Limb (tissue), 2 donors: ENCODE results near the gene TMEM50A.
"Not testable (repeated sequence)": the region's sequence is repeated elsewhere in the genome, so short reads cannot be mapped to it uniquely, and the experiment has no call there.

Source experiments
- DNase-seq, 2 donors: peaks; one replicate each; pipeline ENCODE4 v3.0.0-alpha.2; 2016; ENCODE audit errors: extremely low spot score in 2 of 2

TMEM50A gene

DNA sequence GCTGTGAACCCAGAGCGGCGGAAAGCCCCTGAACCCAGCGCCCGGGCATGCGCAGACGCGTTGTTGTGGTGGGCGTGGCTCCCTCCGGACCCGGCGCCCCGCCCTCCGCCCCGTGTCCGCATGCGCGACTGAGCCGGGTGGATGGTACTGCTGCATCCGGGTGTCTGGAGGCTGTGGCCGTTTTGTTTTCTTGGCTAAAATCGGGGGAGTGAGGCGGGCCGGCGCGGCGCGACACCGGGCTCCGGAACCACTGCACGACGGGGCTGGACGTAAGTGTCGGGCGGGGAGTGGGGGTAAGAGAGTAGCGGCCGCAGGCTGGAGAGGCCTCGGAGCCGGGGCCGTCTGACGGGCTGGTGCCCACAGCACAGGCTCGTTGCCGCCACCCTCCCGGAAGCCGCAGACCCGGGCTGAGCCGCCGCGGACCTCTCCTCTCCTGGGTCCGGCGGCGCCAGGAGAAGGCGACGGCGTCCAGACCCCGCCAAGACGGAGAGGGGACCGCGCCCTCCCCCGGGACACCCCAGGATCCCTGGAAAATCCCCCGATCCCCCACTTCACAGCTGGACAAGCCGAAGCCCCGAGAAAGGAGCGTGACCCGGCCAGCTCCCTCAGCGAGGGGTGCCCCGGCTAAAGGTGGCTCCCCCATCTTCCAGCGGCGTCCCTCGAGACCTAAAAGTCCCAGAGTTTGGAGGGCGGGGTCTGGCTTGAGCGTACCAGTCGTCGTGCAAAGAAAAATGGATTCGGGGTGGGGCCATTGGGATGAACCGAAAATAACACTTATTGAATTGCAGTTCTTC lies at the start of gene TMEM50A:
TSS of gene TMEM50A (plus strand) at position 147 of the 794 bp plus-strand sequence. CDS start 2,153 bp downstream, outside the sequence.
- peak; percentile 82 to 93 for DNase-seq

DNA sequence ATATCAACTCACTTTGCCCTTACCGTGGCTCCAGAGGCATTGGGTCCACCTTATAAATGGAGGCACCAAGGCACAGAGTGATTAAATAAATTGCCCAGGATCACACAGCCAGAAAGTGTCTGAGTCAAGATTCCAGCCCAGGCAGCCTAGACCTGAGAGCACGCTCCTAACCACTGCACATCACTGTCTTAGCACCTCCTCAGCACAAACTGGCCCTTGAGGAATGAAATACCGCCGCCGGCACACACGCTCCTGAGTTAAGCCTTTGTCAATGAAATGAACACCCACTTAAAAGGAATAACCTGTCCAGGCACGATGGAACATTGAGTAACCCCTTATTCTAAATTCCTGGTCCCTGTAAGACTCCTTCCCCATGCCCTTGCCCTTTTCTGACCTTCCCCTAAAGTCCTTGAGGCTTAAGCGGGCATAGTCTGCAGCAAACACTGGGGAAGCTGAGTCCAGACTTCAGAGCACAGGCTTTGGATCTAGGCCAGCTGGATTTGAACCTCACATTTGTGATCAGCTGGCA lies 49.5 kb upstream of the TMEM50A start:
- not testable (repeated sequence) for DNase-seq

DNA sequence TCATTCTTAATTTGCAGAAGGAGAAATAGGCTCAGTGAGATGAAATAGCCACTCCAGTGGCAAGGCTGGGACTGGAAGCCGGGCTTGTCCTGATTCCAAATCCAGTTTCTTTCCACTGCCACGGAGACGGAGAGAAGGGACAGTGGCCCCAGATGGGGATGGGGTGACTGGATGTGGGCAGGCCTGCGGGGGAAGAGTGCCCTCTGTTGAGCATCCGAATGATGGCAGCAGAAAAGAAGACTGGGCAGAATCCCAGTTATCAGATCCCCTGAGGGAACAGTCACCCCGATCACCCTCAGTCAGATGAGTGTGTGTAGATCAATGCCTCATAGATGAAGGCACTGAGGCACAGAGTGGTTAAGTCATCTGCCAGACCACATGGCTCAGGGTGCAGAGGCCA lies 48.1 kb upstream of the TMEM50A start:
- not testable (repeated sequence) for DNase-seq

DNA sequence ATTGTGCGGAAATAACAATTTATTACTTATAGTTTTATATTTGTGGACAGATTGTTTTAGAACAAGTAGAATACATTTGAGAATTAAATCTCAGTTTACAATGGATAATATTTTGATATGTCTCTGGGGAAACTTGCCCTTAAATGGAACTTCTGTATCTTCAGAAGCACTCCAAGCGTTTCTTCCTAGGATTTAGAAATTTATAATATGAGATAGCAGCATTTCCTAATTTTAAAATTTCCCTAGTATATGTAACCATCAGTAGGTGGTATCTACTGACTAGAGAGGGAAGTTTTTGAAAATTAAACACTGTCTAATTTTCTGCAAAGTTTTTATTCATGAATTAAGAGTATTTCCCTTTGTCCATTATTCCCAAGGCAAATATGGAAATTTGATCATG lies 44.7 kb upstream of the TMEM50A start:
- DNase-seq, result not testable (repeated sequence)

DNA sequence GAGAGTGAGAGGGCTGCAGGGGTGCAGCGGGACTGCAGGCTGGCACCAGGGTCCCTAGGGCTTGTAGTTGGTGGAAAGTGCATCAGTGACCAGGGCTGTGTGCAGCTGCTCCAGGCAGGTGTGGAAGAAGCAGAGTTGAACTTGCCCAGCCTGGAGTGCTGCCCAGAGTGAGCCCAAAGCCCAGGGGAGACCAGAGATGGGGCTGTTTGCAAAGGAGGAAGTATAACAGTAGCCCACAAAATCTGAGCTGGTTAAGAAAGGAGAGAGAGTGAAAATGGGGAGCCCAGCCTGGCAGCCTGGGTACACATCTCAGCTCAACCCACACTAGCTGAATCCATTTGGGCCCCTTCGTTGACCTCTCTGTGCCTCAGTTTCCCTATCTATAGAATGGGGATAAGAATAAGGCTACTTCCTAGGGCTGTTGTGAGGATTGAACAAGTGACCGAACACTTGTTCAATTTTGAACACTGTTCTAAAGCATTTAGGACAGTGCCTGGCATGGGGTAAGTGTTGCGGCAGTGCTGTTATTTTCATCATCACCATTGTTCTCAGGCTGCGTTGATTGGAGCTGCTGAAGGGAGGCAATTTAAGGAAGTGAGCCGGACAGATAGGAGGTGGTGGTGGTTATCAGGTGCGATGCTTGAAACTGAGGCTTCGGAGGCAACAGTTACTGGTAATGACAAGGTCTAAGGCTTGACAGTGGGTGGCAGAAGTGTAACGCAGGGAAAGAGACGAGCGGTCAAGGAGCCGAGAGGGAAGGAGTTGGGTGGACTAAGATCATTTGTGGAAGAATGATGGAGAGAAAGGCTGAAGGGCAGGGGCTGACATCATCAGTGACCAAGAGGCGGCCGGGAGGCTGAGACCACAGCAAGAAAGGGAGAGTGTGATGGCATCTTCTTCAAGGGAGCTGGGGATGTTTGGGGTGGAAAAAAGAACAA lies 43.0 kb upstream of the TMEM50A start:
- not testable (repeated sequence) for DNase-seq

DNA sequence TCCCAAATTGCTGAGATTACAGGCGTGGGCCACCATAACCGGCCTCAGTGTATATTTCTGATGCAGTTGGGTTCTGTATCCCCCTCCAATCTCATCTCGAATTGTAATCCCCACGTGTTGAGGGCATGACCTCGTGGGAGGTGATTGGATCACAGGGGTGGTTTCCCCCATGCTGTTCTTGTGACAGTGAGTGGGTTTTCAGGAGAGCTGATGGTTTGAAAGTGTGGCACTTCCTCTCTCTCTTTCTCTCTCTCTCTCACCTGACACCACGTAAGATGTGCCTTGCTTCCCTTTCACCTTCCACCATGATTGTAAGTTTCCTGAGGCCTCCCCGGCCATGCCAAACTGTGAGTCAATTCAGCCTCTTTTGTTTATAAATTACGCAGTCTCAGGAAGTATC lies 41.6 kb upstream of the TMEM50A start:
- not testable (repeated sequence) for DNase-seq

DNA sequence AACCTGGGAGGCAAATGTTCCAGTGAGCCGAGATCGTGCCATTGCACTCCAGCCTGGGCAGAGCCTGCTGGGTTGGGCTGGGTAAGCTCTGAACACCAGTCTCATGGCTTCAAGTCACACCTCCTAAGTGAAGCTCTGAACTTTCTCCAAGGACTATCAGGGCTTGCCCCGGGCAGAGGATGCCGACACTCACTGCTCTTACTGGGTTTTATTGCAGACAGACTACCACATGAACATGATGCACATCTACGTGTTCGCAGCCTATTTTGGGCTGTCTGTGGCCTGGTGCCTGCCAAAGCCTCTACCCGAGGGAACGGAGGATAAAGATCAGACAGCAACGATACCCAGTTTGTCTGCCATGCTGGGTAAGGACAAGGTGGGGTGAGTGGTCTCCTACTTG lies 37.4 kb upstream of the TMEM50A start:
- DNase-seq, result not testable (repeated sequence)

DNA sequence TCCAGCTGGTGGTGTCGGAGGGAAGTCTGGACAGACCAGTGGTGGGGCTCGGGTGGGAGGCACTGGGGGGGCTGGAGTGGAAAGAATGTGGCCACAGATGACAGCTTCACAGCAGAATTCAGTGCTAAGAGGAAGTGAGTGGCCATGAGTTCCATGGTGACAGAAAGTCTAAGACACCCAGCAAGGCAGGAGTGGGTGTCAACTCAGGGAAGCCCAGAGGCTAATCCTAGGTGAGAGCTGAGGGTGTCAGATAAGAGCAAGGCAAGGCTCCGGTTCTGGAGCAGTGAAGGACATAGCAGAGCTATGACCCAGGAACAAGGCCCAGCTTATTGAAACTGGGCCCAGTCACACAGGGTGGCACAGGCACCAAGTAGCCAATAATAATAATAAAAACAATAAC lies 35.8 kb upstream of the TMEM50A start:
- DNase-seq, result not testable (repeated sequence)

DNA sequence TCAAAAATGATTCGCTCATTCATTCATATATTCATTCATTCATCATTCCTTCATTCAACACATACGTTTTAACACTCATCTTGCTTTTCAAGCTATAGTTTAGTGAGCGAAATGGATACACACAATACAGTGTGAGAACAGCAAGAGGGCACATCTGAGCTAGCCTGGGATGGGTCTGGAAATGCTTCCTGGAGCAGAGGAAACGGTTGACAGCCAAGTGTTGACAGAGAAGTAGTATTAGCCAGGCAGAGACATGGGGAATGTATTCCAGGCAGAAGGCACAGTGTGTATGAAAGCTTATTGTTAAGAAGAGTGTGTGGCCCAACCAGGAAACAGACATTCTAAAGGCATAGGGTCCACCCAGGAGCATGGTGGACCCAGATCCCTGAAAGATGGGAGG lies 33.2 kb upstream of the TMEM50A start:
- not testable (repeated sequence) for DNase-seq

DNA sequence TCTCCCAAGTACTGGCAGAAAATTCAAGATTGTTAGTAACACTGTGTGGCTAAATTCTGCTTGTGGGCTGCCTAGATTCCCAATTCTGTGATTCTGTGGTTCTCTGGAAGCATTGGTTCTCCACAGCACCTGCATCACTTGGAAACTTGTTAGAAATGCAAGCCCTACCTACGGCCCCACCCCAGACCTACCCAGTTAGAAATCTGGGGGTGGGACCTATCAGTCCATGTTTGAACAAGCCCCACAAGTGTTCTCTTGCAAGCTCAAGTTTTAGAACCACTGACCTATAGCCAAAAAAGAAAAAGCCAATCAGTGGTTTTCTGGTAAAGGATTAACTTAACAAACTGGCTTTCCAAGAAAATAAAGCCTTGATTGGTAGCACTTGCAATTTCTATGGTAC lies 30.0 kb upstream of the TMEM50A start:
- not testable (repeated sequence) for DNase-seq

DNA sequence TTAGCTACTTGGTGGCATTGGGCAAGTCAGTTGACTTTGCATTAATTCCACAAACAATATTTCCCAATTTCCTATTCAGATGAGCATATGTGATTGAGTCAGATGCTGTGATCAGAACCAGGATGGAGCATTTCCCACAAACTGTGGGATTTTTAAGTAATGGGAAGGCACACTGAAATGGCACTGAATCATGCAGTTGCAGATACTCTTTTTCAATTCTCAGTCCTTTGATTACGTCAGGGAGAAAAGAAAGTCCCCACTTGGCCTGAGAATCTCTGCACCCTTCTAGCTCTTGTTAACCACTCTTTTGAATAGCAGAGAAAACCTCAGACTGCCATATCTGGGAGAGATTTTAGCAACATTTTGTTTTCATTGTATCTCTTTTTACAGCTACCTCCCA lies 29.0 kb upstream of the TMEM50A start:
- DNase-seq, result not testable (repeated sequence)

DNA sequence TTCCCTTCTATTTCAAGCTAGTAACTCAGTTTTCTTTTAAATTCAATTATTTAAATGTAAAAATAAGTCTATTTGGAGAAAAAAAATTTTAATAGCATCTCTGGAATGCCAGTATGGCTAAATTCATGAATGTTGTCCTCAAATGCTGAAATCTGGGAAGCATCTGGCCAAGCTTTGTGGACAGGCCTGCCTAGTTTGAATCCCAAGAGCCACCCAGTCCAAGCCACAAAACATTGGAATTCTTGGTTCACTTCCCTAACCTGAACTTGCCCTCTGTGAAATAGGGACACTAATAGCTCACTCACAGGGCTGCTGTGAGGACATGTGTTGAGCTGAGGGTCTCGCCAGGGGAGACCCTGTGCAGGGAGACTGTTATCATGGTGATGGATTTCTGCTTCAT lies 28.6 kb upstream of the TMEM50A start:
- DNase-seq, result not testable (repeated sequence)

DNA sequence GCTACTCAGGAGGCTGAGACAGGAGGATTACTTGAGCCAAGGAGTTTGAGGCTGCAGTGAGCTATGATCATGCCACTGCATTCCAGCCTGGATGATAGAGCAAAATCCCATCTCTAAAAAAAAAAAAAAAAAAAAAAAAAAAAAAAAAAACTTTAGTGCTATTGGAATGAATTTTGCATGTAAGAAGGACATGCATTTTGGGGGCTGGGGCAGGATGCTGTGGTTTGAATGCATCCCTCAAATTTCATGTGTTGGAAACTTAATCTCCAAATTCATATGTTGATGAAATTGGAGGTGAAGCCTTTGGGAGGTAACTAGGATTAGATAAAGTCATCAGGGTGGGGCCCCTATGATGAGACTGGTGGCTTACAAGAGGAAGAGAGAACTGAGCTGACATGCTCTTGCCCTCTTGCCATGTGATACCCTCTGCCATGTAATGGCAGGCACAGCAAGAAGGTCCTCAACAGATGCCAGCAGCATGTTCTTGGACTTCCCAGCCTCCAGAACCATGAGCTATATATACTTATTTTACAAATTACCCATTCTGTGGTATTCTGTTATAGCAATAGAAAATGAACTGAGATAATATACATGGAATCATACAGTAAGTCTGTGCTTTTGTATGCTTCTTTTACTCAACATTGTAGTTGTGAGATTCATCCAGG lies 25.2 kb upstream of the TMEM50A start:
- not testable (repeated sequence) for DNase-seq

DNA sequence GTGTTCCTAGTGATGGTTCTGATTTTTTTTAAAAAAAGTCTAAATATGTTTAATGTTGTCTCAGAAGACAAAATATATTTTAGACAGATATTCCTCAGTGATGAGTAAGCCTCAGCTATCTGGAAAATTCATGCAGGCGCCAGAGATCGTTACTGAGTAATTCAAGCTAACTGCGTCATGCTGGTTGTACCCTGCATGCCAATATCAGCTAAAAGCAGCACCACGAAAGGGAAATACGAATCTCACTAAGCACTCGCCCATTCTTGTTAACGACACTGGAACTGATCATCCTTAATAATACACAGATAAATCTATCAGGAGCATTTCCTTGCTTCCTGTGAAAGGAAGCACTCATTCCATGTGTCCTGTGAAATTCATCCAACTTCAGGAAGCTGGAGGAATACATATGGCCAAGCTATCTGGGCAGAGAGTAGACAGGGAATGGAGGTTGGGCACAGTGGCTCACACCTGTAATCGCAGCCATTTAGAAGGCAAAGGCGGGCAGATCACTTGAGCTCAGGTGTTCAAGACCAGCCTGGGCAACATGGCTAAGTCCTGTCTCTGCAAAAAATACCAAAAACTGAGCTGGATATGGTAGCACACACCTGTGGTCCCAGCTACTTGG lies 17.7 kb upstream of the TMEM50A start:
- DNase-seq, result not testable (repeated sequence)

DNA sequence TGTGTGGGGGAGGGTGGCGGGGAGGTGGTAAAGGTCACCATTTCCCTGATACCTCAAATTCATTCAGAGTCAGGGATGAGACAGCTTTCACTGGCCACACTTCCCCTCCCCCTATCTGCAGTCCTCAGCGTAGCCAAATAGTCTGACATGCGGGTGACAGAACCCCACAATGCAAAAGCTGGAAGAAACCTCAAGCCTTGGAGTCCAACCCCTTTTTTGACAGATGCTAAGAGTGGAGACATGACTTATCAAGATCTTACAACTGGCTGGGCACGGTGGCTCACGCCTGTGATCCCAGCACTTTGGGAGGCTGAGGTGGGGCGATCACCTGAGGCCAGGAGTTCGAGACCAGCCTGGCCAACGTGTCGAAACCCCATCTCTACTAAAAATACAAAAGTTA lies 16.0 kb upstream of the TMEM50A start:
- not testable (repeated sequence) for DNase-seq

DNA sequence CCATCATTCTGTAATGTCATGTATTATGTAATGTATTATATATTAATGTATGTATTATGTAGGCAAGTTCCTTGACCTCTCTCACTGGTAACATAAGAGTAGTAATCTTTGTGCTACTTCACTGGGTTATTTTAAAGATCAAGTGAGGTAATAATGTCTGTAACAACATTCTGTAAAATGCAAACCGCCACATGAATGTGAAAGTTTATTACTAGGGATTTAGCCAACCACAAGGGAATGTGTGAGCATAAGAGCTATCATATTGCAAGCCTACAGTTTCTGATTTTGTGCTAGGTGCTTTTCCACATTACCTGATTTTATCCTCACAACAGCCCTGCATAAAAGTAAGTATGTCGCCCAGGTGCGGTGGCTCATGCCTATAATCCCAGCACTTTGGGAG lies 13.7 kb upstream of the TMEM50A start:
- DNase-seq, result not testable (repeated sequence)

DNA sequence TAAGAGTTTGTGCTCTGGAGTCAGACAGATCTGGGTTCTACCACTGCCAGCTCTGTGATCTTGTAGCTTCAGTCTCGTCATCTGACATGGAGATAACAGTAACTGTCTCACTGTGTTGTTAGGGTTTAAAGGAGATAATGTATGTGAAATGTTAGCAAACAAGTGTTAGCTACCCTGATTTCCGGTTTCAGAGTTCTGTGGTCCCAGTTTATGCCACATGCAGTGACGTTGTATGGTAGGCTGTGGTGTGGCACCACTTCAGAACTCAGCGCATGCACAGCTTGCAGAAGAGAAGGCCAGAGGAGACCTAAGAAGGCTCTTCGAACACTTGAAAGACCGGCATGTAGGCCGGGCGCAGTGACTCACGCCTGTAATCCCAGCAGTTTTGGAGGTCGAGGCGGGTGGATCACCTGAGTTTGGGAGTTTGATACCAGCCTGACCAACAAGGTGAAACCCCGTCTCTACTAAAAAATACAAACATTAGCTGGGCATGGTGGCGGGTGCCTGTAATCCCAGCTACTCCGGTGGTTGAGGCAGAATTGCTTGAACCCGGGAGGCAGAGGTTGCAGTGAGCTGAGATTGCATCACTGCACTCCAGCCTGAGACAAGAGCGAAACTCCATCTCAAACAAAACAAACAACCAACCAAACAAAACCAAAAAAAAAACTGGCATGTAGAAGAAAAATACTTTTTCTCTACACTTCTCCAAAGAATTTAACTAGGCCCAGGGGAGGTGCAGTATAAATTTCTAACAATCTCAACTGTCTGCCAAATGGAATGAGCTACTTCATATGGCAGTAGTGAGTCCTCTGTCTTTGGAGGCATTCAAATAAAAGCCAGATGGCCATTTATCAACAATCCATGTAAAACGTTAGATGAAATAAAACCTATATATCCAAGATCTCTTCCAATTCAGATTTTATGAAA lies 10.0 kb upstream of the TMEM50A start:
- DNase-seq, result not testable (repeated sequence)

DNA sequence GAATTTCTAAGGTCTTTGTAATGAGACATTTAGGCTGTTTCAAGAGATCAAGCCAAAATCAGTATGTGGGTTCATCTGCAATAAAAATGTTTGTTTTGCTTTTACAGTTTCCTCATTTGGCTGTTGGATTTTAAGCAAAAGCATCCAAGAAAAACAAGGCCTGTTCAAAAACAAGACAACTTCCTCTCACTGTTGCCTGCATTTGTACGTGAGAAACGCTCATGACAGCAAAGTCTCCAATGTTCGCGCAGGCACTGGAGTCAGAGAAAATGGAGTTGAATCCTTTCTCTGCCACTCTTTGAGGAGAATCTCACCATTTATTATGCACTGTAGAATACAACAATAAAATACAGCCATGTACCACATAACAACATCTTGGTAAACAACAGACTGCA lies 9.3 kb upstream of the TMEM50A start:
- DNase-seq, result not testable (repeated sequence)

DNA sequence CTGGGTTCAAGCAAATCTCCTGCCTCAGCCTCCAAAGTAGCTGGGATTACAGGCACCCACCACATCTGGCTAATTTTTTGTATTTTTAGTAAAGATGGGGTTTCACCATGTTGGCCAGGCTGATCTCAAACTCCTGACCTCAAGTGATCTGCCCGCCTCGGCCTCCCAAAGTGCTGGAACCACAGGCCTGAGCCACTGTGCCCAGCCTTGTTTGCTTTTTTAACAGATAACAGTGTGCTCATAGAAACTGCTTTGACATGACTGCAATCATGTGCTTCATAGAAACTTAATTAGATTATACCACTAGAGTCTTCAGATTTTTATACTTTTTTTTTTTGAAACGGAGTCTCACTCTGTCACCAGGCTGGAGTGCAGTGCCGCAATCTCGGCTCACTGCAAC lies 8.8 kb upstream of the TMEM50A start:
- not testable (repeated sequence) for DNase-seq

DNA sequence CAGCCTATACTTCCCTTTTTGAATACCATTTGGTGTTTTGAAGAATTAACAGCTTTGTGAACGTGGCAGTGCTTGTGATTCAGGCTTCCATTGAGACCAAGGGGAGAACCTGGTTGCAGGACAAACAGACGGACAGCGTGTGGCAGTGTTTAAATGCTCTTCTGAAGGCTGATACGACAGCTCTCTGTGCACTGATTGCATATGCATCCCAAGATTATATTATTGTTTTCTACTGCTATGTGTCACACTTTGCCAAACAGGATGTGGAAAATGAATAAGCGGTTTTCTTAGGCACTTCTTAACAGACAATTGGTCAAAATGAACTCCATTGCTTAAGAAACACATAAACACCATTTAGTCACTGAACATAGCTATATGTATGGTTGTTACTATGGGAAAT lies 8.2 kb upstream of the TMEM50A start:
- not testable (repeated sequence) for DNase-seq
